WTC11 (cell line): ENCODE measurements around the gene HMGN4. TPM values are rescaled to one million over a fixed set of nuclear protein-coding genes. Genes with fewer than 3 reads are reported as not detected.

ENCODE experiments used
- ATAC-seq: fragments of 200-7000 bp; cut with Tn5 transposase; 2 replicates; pipeline ENCODE4 v1.10.0; 2021; ENCODE audit warnings: mild to moderate bottlenecking, moderate library complexity
- CTCF ChIA-PET: fragments of 300-600 bp; sonication (Branson Sonifier 250); formaldehyde crosslinking; loops from one replicate; lab custom pipeline; 2021; ENCODE audit warnings: antibody characterized with exemption; lab: Charles Lee
- POLR2A ChIA-PET: fragments of 350-600 bp; sonication (Branson Sonifier 250); formaldehyde crosslinking; loops from one replicate; lab custom pipeline; 2021; ENCODE audit warnings: antibody characterized with exemption; lab: Charles Lee
- DNase-seq: peaks from one replicate; pipeline ENCODE4 v3.0.0; 2021; ENCODE audit warnings: low spot score
- H3K27ac Mint-ChIP-seq: 2 replicates; pipeline ENCODE4 v1.8.0; 2021; ENCODE audit warnings: mixed read lengths
- H3K27me3 Mint-ChIP-seq: 2 replicates; pipeline ENCODE4 v1.8.0; 2021; ENCODE audit warnings: low read depth, mild to moderate bottlenecking, moderate library complexity, mixed read lengths
- H3K36me3 Mint-ChIP-seq: 2 replicates; pipeline ENCODE4 v1.8.0; 2021; ENCODE audit warnings: mixed read lengths
- H3K4me1 Mint-ChIP-seq: 2 replicates; pipeline ENCODE4 v1.8.0; 2022; ENCODE audit warnings: mixed read lengths
- H3K4me3 Mint-ChIP-seq: 2 replicates; pipeline ENCODE4 v1.8.0; 2021; ENCODE audit warnings: mild to moderate bottlenecking, moderate library complexity, mixed read lengths
- H3K9me3 Mint-ChIP-seq: 2 replicates; pipeline ENCODE4 v1.8.0; 2021; ENCODE audit warnings: mixed read lengths
- AR ChIP-seq: fragments of 250-450 bp; sonication (Bioruptor Pico); IDR thresholded peaks from 2 replicates; pipeline ENCODE4 v1.9.0; 2021; ENCODE audit warnings: mild to moderate bottlenecking
- CREM ChIP-seq: sonication (generic); formaldehyde crosslinking; IDR thresholded peaks from 2 replicates; pipeline ENCODE4 v1.8.1; 2022; ENCODE audit warnings: mild to moderate bottlenecking, missing genetic modification reagents, moderate library complexity
- FOXK1 ChIP-seq: sonication (generic); formaldehyde crosslinking; IDR thresholded peaks from 2 replicates; pipeline ENCODE4 v1.8.0; 2022; ENCODE audit warnings: mild to moderate bottlenecking, moderate library complexity, missing genetic modification reagents
- GABPB1 ChIP-seq: sonication (generic); formaldehyde crosslinking; IDR thresholded peaks from 2 replicates; pipeline ENCODE4 v1.8.1; 2023; ENCODE audit warnings: mild to moderate bottlenecking, missing genetic modification reagents
- HMGXB4 ChIP-seq: sonication (generic); formaldehyde crosslinking; IDR thresholded peaks from 2 replicates; pipeline ENCODE4 v1.8.1; 2023; ENCODE audit warnings: mild to moderate bottlenecking, moderate library complexity, missing genetic modification reagents
- JUN ChIP-seq: sonication (generic); formaldehyde crosslinking; IDR thresholded peaks from 2 replicates; pipeline ENCODE4 v1.8.0; 2023; ENCODE audit warnings: mild to moderate bottlenecking, missing genetic modification reagents
- PRDM15 ChIP-seq: sonication (generic); formaldehyde crosslinking; IDR thresholded peaks from 2 replicates; pipeline ENCODE4 v1.8.0; 2022; ENCODE audit warnings: missing genetic modification reagents
- RELA ChIP-seq: sonication (generic); formaldehyde crosslinking; IDR thresholded peaks from 2 replicates; pipeline ENCODE4 v1.8.1; 2022; ENCODE audit warnings: missing genetic modification reagents, mild to moderate bottlenecking, borderline replicate concordance
- SMAD3 ChIP-seq: sonication (generic); formaldehyde crosslinking; IDR thresholded peaks from 2 replicates; pipeline ENCODE4 v1.8.0; 2022; ENCODE audit warnings: missing genetic modification reagents, mild to moderate bottlenecking, borderline replicate concordance
- SP1 ChIP-seq: sonication (generic); formaldehyde crosslinking; conservative IDR thresholded peaks from 2 replicates; pipeline ENCODE4 v1.8.1; 2022; ENCODE audit warnings: missing genetic modification reagents
- STAT6 ChIP-seq: sonication (generic); formaldehyde crosslinking; conservative IDR thresholded peaks from 2 replicates; pipeline ENCODE4 v1.8.1; 2023; ENCODE audit warnings: mild to moderate bottlenecking, low read depth, missing genetic modification reagents, moderate library complexity
- ZNF138 ChIP-seq: sonication (generic); formaldehyde crosslinking; conservative IDR thresholded peaks from 2 replicates; pipeline ENCODE4 v1.8.1; 2022; ENCODE audit warnings: mild to moderate bottlenecking, moderate library complexity, missing genetic modification reagents
- ZNF396 ChIP-seq: fragments of 250-450 bp; sonication (Bioruptor Pico); IDR thresholded peaks from 2 replicates; pipeline ENCODE4 v1.8.0; 2021; ENCODE audit warnings: mild to moderate bottlenecking, moderate library complexity, borderline replicate concordance
- ZNF532 ChIP-seq: fragments of 250-450 bp; sonication (Bioruptor Pico); IDR thresholded peaks from 2 replicates; pipeline ENCODE4 v1.9.0; 2021; ENCODE audit warnings: mild to moderate bottlenecking, borderline replicate concordance
- total RNA-seq: library from RNA; stranded (reverse); gene quantifications from 3 replicates; pipeline ENCODE4 v1.2.3, GENCODE V29; 2021
- TF ChIP-seq, protein P1 (sequence below): fragments of 250-450 bp; sonication (Bioruptor Pico); IDR thresholded peaks from 2 replicates; pipeline ENCODE4 v1.8.0; 2021; ENCODE audit warnings: mild to moderate bottlenecking

Gene HMGN4
- total RNA-seq, 1 experiment from 2014 or later: 57.1 TPM

DNA sequence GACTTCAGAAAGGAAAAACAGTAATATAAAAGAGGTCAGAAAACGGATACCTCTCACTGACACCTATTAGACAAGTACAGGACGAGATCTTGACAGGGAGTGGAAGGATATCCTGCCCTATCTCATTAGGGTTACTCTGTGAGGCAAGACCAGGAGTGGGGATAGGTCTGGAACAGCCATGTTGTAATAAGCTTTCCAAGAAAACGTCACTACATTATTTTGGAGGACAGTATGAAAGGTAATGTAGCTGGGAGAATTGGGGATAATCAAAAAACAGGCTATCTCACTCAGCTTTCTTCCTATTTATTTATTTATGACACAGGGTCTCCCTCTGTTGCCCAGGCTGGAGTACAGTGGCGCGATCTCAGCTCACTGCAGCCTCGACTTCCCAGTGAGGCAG lies 25.3 kb downstream of the HMGN4 start (continued):
- TF ChIP-seq PRDM15 (CRISPR knock-in tag) (no peak), STAT6 (CRISPR knock-in tag) (no peak), ZNF138 (no peak), ZNF532 (CRISPR knock-in tag) (no peak), FOXK1 (CRISPR knock-in tag) (no peak)

DNA sequence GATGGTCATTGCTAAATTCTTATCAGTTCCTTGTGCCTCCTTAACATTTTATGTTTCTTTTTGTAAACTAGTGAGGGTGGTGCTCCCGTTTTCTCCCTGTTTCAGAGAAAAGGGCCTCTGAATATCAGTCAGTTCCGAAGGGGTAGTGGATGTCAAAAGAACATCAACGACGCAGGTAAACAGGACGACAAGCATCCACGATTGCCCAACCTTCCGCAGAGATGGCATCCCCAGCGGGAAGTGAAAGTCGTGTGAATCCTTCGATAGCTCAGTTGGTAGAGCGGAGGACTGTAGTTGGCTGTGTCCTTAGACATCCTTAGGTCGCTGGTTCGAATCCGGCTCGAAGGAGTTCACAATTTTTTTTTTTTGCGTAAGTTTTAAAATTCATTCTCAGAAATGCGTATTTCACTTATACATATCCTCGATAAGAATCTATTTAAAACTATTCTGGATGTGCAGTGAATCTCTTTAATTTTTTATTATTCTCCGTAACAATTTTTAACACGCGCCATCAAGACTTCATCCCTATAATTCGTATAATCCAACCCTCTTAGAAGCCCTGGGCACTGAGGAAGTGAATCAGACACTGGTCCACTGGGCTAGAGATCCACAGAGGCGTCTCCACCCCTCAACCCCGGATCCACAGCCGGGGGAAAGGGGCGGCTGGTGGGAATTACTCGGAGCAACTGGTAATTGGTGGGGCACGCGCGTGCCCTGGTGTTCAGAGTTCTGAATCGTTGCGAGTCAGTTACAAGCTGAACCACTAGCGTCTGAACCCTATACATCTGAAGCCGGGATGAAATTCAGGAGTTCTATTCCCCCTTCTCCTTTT lies 30.7 kb downstream of the HMGN4 start:
- no peak for TF ChIP-seq CREM (CRISPR knock-in tag)
- no peak for TF ChIP-seq SP1 (CRISPR knock-in tag)
- TF ChIP-seq AR (CRISPR knock-in tag): no peak
- TF ChIP-seq GABPB1 (CRISPR knock-in tag): peak; percentile 82
- TF ChIP-seq, protein P1, sequence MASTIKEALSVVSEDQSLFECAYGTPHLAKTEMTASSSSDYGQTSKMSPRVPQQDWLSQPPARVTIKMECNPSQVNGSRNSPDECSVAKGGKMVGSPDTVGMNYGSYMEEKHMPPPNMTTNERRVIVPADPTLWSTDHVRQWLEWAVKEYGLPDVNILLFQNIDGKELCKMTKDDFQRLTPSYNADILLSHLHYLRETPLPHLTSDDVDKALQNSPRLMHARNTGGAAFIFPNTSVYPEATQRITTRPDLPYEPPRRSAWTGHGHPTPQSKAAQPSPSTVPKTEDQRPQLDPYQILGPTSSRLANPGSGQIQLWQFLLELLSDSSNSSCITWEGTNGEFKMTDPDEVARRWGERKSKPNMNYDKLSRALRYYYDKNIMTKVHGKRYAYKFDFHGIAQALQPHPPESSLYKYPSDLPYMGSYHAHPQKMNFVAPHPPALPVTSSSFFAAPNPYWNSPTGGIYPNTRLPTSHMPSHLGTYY (CRISPR knock-in tag): no peak
- peak; percentile 81 for TF ChIP-seq HMGXB4
- TF ChIP-seq JUN (CRISPR knock-in tag): no peak
- no peak for TF ChIP-seq RELA (CRISPR knock-in tag)
- TF ChIP-seq FOXK1 (CRISPR knock-in tag): peak; percentile 76
- TF ChIP-seq SMAD3: 0 out of 2 replicates have a peak, but pooled peaks have one; percentile 60
- TF ChIP-seq ZNF396 (CRISPR knock-in tag): no peak
- DNase-seq (peak; percentile 98), ATAC-seq (peak; percentile 31)
- Mint-ChIP-seq H3K4me3 (peak overlapping the region; percentile 97), H3K9me3 (no peaks in the 10 kb centered on the region), H3K27ac (peak overlapping the region; percentile 58), H3K4me1 (peaks cover 9% of the 10 kb centered on the region; the same call in 1 of the 2 replicates), H3K36me3 (peaks cover 3% of the 10 kb centered on the region; the same call in 1 of the 2 replicates), H3K27me3 (peaks cover 4% of the 10 kb centered on the region)
- ChIA-PET POLR2A (no interaction called here), CTCF (interaction anchor here (0.7 to 3.4 kb wide), 8 partner anchors 12 to 249 kb away, joined by 3 to 21 read pairs (median 4); partner anchors contain the start of gene HMGN4)
